MM.1S (cell line): ENCODE measurements around the gene RCCD1.

Experiments used
- CTCF ChIP-seq: fragments of 300-600 bp; sonication (generic); IDR thresholded peaks from 2 replicates; pipeline ENCODE4 v1.5.1; 2016; ENCODE audit warnings: antibody characterized with exemption, low read length, mixed read lengths
- EZH2phosphoT487 ChIP-seq: fragments of 300-600 bp; sonication (generic); IDR thresholded peaks from 2 replicates; pipeline ENCODE4 v1.6.1; 2018; ENCODE audit warnings: antibody characterized with exemption, low read length

- TF ChIP-seq CTCF (no peak), EZH2phosphoT487 (no peak)
Observed at GRCh38 chr15:90912770-90913075, 42.0 kb upstream of the RCCD1 start.
